CD8-positive, alpha-beta memory T cell (primary cell): ENCODE measurements around the gene VPS13D. TPM values are rescaled to one million over a fixed set of nuclear protein-coding genes. Genes with fewer than 3 reads are reported as not detected.

Source experiments
- CTCF ChIA-PET: fragments of 350-600 bp; sonication (Branson Sonifier 250); formaldehyde crosslinking; loops from one replicate; lab custom pipeline; 2021; ENCODE audit warnings: antibody characterized with exemption; lab: Charles Lee
- POLR2A ChIA-PET: fragments of 350-600 bp; sonication (Branson Sonifier 250); formaldehyde crosslinking; loops from one replicate; lab custom pipeline; 2021; ENCODE audit warnings: antibody characterized with exemption; lab: Charles Lee
- DNase-seq, 5 donors: peaks; one replicate each; pipeline versions ENCODE4 v3.0.0 to v3.0.0-alpha.2; 2020 to 2022; ENCODE audit warnings: mixed read lengths in 1 of 5
- H3K27ac ChIP-seq: one replicate; pipeline ENCODE4 v1.7.0; 2013; ENCODE audit warnings: low read depth, mild to moderate bottlenecking, low read length, moderate library complexity
- H3K27me3 ChIP-seq: 2 replicates; pipeline ENCODE4 v1.7.0; 2013; ENCODE audit warnings: low read length, mild to moderate bottlenecking; ENCODE audit not compliant: insufficient read depth, poor library complexity, severe bottlenecking
- H3K36me3 ChIP-seq: 2 replicates; pipeline ENCODE4 v1.7.0; 2013; ENCODE audit warnings: mild to moderate bottlenecking, low read length, moderate library complexity; ENCODE audit not compliant: insufficient read depth
- H3K4me1 ChIP-seq: 2 replicates; pipeline ENCODE4 v1.7.0; 2013; ENCODE audit warnings: mild to moderate bottlenecking, low read length, moderate library complexity; ENCODE audit not compliant: insufficient read depth
- H3K4me3 ChIP-seq: 2 replicates; pipeline ENCODE4 v1.7.0; 2013; ENCODE audit warnings: mild to moderate bottlenecking, low read length
- H3K9me3 ChIP-seq: 2 replicates; pipeline ENCODE4 v1.7.0; 2013; ENCODE audit warnings: mild to moderate bottlenecking, low read length
- H3K27ac Mint-ChIP-seq, 8 donors: one replicate each; pipeline ENCODE4 v1.8.0; 2020 to 2021; ENCODE audit warnings: mixed read lengths in 8 of 8, mild to moderate bottlenecking in 6 of 8, inconsistent platforms in 3 of 8, moderate library complexity in 3 of 8
- H3K27me3 Mint-ChIP-seq, 2 donors: one replicate each; pipeline ENCODE4 v1.8.0; 2020 to 2021; ENCODE audit warnings: mixed read lengths in 2 of 2, mild to moderate bottlenecking in 1 of 2, moderate library complexity in 1 of 2
- H3K36me3 Mint-ChIP-seq, 3 donors: one replicate each; pipeline ENCODE4 v1.8.0; 2020 to 2021; ENCODE audit warnings: mixed read lengths in 3 of 3, inconsistent platforms in 1 of 3, mild to moderate bottlenecking in 1 of 3
- H3K4me1 Mint-ChIP-seq, 3 donors: one replicate each; pipeline ENCODE4 v1.8.0; 2020 to 2021; ENCODE audit warnings: mixed read lengths in 3 of 3, inconsistent platforms in 1 of 3, mild to moderate bottlenecking in 1 of 3
- H3K4me3 Mint-ChIP-seq, 7 donors: one replicate each; pipeline ENCODE4 v1.8.0; 2020 to 2021; ENCODE audit warnings: mixed read lengths in 7 of 7, mild to moderate bottlenecking in 6 of 7, moderate library complexity in 4 of 7, inconsistent platforms in 2 of 7
- H3K9me3 Mint-ChIP-seq, 5 donors: one replicate each; pipeline ENCODE4 v1.8.0; 2020 to 2022; ENCODE audit warnings: mixed read lengths in 5 of 5, mild to moderate bottlenecking in 3 of 5, moderate library complexity in 2 of 5, inconsistent platforms in 1 of 5
- polyA plus RNA-seq: library from polyadenylated mRNA; unstranded; fragments of 300-500 nt; fragmentation: Illumina TruSeq; gene quantifications from one replicate; pipeline ENCODE4 v1.2.3, GENCODE V29; 2021
- total RNA-seq, 2 experiments: library from RNA; stranded (reverse); gene quantifications; one replicate each; pipeline ENCODE4 v1.2.3, GENCODE V29; 2021

Gene VPS13D
- total and polyA plus RNA-seq, 3 experiments from 2014 or later: 9.7 to 28.5 (median 24.1) TPM

DNA sequence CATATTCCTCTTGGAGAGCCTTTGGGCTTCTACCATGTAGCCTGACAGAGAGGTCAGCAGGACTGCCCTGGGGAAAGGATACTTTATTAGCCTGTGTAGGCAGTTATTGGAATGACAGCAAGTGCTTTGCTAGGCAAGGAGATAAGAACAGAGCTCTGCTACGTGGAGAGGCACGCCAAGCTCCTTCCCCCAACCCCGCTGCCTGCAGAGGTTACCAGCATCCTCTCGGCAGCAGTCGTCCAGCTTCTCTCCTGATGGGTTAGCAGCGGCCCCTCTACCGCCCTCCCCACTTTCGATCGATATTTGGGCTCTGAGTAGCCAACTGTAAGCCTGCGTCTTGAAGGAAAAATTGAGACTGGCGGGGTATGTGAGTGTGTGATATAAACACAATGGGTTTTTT, 265.9 kb downstream of the VPS13D start:
- H3K27ac ChIP-seq: peak overlapping the region; percentile 64
- ChIA-PET CTCF (no interaction called here), POLR2A (no interaction called here)
- H3K4me3 ChIP-seq: no peak overlapping the region
- H3K4me1 ChIP-seq: peaks cover 7% of the 10 kb centered on the region
- H3K36me3 Mint-ChIP-seq: peaks cover 24 to 64% (median 24%) of the 10 kb centered on the region in 3 donors
- peaks cover 6% of the 10 kb centered on the region for H3K36me3 ChIP-seq
- DNase-seq: no peak
- H3K9me3 Mint-ChIP-seq: no peaks in the 10 kb centered on the region
- no peaks in the 10 kb centered on the region for H3K27me3 Mint-ChIP-seq
- no peaks in the 10 kb centered on the region for H3K27me3 ChIP-seq
- H3K4me1 Mint-ChIP-seq: no peaks in the 10 kb centered on the region
- no peaks in the 10 kb centered on the region for H3K9me3 ChIP-seq
- H3K4me3 Mint-ChIP-seq: no peak overlapping the region
- H3K27ac Mint-ChIP-seq: peak overlapping the region in 1 of 8 donors; percentile 2

DNA sequence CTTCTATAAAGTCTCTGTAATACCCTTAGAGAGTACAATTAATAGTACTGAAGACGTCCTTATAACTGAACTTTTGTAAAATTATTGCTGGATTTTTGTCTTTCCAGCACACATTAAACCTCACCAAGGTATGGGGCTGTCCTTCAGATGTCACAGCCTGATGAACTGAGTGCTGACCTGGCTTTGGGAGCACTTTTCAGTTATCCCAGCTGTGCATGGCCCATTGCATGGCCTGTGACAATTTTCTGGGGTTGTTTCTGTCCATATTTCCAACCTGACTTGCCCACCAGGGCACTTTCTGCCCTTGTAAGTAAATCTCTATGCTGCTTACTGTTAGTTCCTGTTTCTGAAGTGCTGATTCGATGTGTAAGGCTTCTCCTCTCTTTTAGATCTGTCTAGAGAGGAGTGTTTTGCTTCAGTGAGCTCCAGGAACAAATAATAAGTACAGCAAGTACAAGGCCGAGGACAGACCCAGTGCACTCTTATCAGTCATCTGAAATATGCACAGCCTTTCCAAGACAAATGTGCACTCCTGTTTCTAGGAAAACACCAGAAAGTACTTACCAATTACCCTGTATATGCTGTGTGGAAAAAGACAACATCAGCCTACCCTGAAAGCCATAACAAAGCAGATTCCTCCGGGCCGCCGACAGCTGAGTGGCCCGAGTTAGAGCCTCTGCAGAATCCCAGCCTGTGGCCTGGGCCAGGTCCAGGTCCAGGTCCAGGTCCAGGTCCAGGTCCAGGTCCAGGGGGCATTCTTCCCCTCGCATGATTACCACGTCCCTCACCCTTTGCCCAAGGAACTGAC, 266.5 kb downstream of the VPS13D start:
- H3K27ac ChIP-seq: peak overlapping the region; percentile 64
- no peaks in the 10 kb centered on the region for H3K9me3 Mint-ChIP-seq
- H3K36me3 ChIP-seq: peaks cover 6% of the 10 kb centered on the region
- no peaks in the 10 kb centered on the region for H3K4me1 Mint-ChIP-seq
- H3K27me3 ChIP-seq: no peaks in the 10 kb centered on the region
- ChIA-PET CTCF (no interaction called here), POLR2A (no interaction called here)
- no peak overlapping the region for H3K27ac Mint-ChIP-seq
- H3K4me1 ChIP-seq: peaks cover 7% of the 10 kb centered on the region
- no peaks in the 10 kb centered on the region for H3K27me3 Mint-ChIP-seq
- H3K4me3 Mint-ChIP-seq: no peak overlapping the region
- H3K4me3 ChIP-seq: no peak overlapping the region
- no peak for DNase-seq
- H3K9me3 ChIP-seq: no peaks in the 10 kb centered on the region
- peaks cover 21 to 59% (median 24%) of the 10 kb centered on the region in 3 donors for H3K36me3 Mint-ChIP-seq

DNA sequence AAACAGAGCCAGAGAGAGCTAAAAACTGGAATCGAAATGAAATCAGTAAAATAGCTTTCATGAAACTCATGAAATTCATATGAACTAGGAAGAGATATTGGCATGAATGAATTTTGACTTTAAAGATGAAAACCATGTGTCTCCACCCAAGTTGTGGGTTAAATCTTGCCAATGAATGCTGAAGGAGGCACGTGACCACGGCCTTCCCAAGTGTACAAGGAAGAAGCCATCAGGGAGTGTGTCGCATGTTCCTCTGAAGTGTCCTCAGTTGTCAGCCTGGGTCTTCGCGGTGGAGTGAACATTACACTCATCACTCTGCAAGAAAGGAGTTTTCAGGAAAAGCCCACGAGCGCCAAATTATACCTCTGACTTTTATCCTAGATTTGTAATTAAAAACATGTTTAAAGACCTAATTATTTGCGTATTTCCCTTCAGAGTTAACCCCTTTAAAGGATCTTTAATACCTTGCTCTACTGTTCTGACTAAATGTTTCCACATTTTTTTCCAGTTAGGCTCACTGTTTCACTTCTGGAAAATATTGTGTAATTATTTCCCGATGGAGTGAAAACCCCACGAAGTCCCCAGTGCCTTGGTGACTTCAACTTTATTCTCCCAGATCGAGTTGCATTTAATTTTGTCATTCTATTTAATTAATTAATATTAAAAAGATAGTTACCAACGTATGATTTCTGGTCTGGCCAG, 269.9 kb downstream of the VPS13D start:
- H3K36me3 ChIP-seq: peaks cover 6% of the 10 kb centered on the region
- H3K4me1 ChIP-seq: peaks cover 7% of the 10 kb centered on the region
- Mint-ChIP-seq H3K4me1 (peaks cover 0 to 12% (median 0%) of the 10 kb centered on the region in 3 donors), H3K27ac (peak overlapping the region in 1 of 8 donors; percentile 58), H3K9me3 (no peaks in the 10 kb centered on the region), H3K27me3 (no peaks in the 10 kb centered on the region), H3K4me3 (no peak overlapping the region), H3K36me3 (peaks cover 20 to 65% (median 24%) of the 10 kb centered on the region in 3 donors)
- no peak overlapping the region for H3K27ac ChIP-seq
- no peaks in the 10 kb centered on the region for H3K27me3 ChIP-seq
- no peak overlapping the region for H3K4me3 ChIP-seq
- no peak for DNase-seq
- no peaks in the 10 kb centered on the region for H3K9me3 ChIP-seq
- POLR2A ChIA-PET: no interaction called here
- CTCF ChIA-PET: no interaction called here

DNA sequence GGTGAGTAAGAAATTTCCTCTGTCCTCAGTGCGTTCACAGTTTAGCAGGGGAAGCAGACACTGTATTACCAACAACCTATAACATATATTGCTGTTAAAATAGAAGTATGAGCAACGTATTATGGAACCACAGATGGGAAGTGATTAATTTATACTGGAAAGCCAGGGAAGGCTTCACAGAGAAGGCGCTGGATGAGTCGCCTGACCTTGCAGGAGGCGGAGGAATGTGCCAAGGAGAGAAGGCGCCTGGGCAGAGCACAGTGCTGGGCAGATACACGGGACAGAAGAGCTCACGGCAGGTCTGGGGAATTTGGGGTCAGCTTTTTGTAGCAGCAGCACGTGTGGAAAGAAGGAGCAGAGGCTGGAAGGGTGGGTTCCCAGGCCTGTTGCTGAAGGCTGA, 271.8 kb downstream of the VPS13D start:
- POLR2A ChIA-PET: no interaction called here
- no peaks in the 10 kb centered on the region for H3K27me3 ChIP-seq
- CTCF ChIA-PET: no interaction called here
- Mint-ChIP-seq H3K27ac (peak overlapping the region in 6 of 8 donors; percentile 31 to 94 (median 59)), H3K4me3 (peak overlapping the region in 1 of 7 donors; percentile 50), H3K9me3 (no peaks in the 10 kb centered on the region), H3K4me1 (peaks cover 0 to 19% (median 0%) of the 10 kb centered on the region in 3 donors), H3K36me3 (peaks cover 20 to 72% (median 30%) of the 10 kb centered on the region in 3 donors), H3K27me3 (no peaks in the 10 kb centered on the region)
- H3K9me3 ChIP-seq: no peaks in the 10 kb centered on the region
- H3K36me3 ChIP-seq: peaks cover 6% of the 10 kb centered on the region
- H3K4me3 ChIP-seq: no peak overlapping the region
- no peak for DNase-seq
- peaks cover under 1% of the 10 kb centered on the region for H3K4me1 ChIP-seq
- H3K27ac ChIP-seq: no peak overlapping the region

DNA sequence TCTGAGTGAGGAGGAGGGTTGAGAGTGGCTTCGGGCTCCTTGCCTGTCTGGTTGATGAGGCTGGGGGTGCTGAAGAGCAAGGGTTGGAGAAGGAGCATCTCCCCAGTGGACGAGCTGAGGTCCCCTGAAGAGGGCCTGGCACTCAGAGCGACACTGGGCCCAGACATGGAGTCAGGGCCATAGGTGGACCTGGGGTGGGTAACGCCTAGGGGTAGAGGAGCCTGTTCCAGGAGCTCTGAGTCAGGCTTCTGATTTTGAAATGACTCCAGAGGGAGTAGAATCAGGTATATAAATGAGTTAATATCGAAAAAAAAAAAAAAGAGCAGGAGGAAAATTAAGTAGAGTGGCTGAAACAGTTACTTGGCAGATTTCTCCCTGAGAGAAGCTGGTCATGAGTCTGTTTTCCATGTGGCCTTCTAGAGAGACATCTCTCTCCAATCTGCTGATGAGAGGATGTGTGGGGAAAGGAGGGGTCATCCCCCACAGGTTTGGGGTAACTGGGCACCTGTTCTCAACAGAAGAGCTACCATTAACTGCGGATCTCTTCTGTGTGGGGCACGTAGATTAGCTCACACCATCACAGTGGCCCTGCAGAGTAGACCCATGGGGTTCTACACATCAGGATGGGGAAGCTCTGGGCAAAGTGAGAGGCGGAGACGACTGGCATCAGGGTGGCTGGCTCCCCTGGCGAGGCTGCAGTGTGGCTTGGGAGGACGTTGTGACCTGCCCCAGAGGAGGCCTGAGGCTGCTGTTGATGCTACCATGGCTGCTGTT, 272.7 kb downstream of the VPS13D start:
- Mint-ChIP-seq H3K4me1 (peaks cover 0 to 19% (median 0%) of the 10 kb centered on the region in 3 donors), H3K27me3 (no peaks in the 10 kb centered on the region), H3K36me3 (peaks cover 14 to 71% (median 29%) of the 10 kb centered on the region in 3 donors), H3K27ac (peak overlapping the region in 6 of 8 donors; percentile 7 to 94 (median 52)), H3K4me3 (peak overlapping the region in 1 of 7 donors; percentile 50), H3K9me3 (no peaks in the 10 kb centered on the region)
- Histone ChIP-seq H3K27me3 (no peaks in the 10 kb centered on the region), H3K4me1 (no peaks in the 10 kb centered on the region), H3K27ac (no peak overlapping the region), H3K36me3 (peaks cover 7% of the 10 kb centered on the region), H3K9me3 (no peaks in the 10 kb centered on the region), H3K4me3 (no peak overlapping the region)
- no peak for DNase-seq
- ChIA-PET CTCF (no interaction called here), POLR2A (no interaction called here)

DNA sequence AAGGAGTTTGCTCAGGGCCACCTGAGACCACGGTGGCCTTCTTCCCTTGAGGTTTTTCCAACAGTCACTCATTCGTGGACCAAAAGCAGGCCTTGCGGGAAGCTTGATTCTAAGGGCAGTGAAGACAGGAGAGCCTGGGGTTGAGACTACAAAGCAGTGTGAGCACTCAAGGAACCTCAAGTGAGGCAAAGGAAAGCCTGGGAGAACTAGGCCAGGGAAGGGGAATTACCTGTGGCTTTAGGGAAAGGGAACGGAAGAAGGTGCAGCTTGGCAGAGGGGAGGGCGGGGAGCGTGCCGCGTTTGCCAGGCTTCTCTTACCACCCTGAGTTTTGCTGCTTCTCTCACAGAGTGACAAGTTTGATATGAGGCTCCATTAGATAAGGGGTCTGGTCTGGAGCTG, 273.9 kb downstream of the VPS13D start:
- DNase-seq: no peak
- H3K9me3 ChIP-seq: no peaks in the 10 kb centered on the region
- peaks cover 4% of the 10 kb centered on the region for H3K36me3 ChIP-seq
- no peaks in the 10 kb centered on the region for H3K27me3 ChIP-seq
- ChIA-PET POLR2A (no interaction called here), CTCF (interaction anchor here (1.2 kb wide), 1 partner anchor 14 kb away, joined by 3 read pairs; no protein-coding TSS in a partner anchor)
- Mint-ChIP-seq H3K27me3 (no peaks in the 10 kb centered on the region), H3K4me1 (peaks cover 0 to 20% (median 0%) of the 10 kb centered on the region in 3 donors), H3K27ac (peak overlapping the region in 4 of 8 donors; percentile 21 to 91 (median 70)), H3K9me3 (no peaks in the 10 kb centered on the region), H3K4me3 (no peak overlapping the region), H3K36me3 (peaks cover 11 to 67% (median 25%) of the 10 kb centered on the region in 3 donors)
- H3K27ac ChIP-seq: no peak overlapping the region
- H3K4me1 ChIP-seq: peaks cover 1% of the 10 kb centered on the region
- H3K4me3 ChIP-seq: no peak overlapping the region

DNA sequence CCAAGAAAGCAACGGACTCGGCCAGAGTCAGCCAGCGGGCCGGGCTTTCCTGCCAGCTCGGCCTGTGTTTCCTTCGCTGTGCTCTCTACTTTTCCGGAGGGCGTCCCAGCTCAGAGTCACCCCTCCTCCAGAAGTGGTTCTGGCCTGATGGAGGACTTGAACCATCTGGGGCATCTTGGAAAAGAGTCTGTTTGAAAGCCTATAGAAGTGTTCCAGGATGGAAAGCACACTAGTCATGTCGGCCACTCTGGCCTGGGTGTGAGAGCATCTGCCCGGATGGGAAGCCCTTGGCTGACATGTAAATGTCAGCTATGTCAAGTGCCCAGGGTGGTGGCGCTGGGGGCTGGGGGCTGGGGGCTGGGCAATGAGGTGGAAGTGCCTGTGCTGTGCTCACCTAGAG, 274.8 kb downstream of the VPS13D start:
- POLR2A ChIA-PET: no interaction called here
- H3K36me3 Mint-ChIP-seq: peaks cover 11 to 64% (median 25%) of the 10 kb centered on the region in 3 donors
- H3K9me3 Mint-ChIP-seq: no peaks in the 10 kb centered on the region
- peaks cover 10% of the 10 kb centered on the region for H3K4me1 ChIP-seq
- DNase-seq: no peak
- H3K27ac ChIP-seq: no peak overlapping the region
- CTCF ChIA-PET: interaction anchor here (1.2 kb wide), 1 partner anchor 14 kb away, joined by 3 read pairs; no protein-coding TSS in a partner anchor
- H3K27me3 Mint-ChIP-seq: no peaks in the 10 kb centered on the region
- peaks cover 4% of the 10 kb centered on the region for H3K36me3 ChIP-seq
- peak overlapping the region in 2 of 8 donors; percentile 50 to 71 for H3K27ac Mint-ChIP-seq
- no peak overlapping the region for H3K4me3 ChIP-seq
- H3K4me3 Mint-ChIP-seq: no peak overlapping the region
- peaks cover 3 to 29% (median 4%) of the 10 kb centered on the region in 3 donors for H3K4me1 Mint-ChIP-seq
- no peaks in the 10 kb centered on the region for H3K27me3 ChIP-seq
- no peaks in the 10 kb centered on the region for H3K9me3 ChIP-seq
